22Rv1 (cell line): ENCODE data around the gene TRAF3.

ENCODE experiments used
- CTCF ChIP-seq: fragments of 450-650 bp; IDR thresholded peaks from 2 replicates; pipeline ENCODE4 v1.5.1; 2017; ENCODE audit warnings: mild to moderate bottlenecking
- ZFX ChIP-seq: fragments of 450-650 bp; IDR thresholded peaks from 2 replicates; pipeline ENCODE4 v1.6.1; 2017; ENCODE audit warnings: antibody characterized with exemption, borderline replicate concordance

DNA sequence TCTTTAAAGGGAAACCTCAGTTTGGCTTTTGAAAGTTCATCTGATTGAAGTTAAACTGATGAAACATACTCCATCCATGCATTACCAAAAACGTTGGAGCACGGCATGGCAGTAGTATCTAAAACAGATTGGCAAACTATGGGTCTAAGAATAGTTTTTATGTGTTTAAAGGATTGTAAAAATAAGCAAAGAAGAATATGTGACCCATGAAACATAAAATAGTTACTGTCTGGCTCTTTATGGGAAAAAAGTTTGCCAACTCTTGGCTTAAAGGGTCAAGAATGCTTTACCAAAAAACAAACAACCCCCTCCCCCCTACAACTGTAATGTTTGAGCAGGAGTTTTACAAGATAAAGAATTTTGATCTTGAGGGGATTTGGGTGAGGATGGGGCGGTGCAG lies 32.6 kb downstream of the TRAF3 start:
- TF ChIP-seq CTCF (no peak), ZFX (no peak)
